Stomach smooth muscle (tissue), 2 donors: Measurements from ENCODE around the gene SLC1A7.

Source experiments
- H3K27ac ChIP-seq: one replicate; pipeline ENCODE4 v1.7.0; 2013; ENCODE audit warnings: mild to moderate bottlenecking, low read length, inconsistent platforms
- H3K27me3 ChIP-seq, 2 donors: one replicate each; pipeline ENCODE4 v1.7.0; 2013; ENCODE audit warnings: low read length in 2 of 2; ENCODE audit not compliant: insufficient read depth in 2 of 2, control insufficient read depth in 1 of 2
- H3K36me3 ChIP-seq, 2 donors: one replicate each; pipeline ENCODE4 v1.7.0; 2013; ENCODE audit warnings: low read length in 2 of 2; ENCODE audit not compliant: control insufficient read depth in 2 of 2, insufficient read depth in 2 of 2
- H3K4me1 ChIP-seq: one replicate; pipeline ENCODE4 v1.7.0; 2013; ENCODE audit warnings: low read length; ENCODE audit not compliant: control insufficient read depth, insufficient read depth
- H3K4me3 ChIP-seq, 2 donors: one replicate each; pipeline ENCODE4 v1.7.0; 2013; ENCODE audit warnings: low read length in 2 of 2
- H3K9ac ChIP-seq, 2 donors: one replicate each; pipeline ENCODE4 v1.7.0; 2013; ENCODE audit warnings: low read length in 2 of 2, mild to moderate bottlenecking in 1 of 2
- H3K9me3 ChIP-seq, 2 donors: one replicate each; pipeline ENCODE4 v1.7.0; 2013; ENCODE audit warnings: low read length in 2 of 2; ENCODE audit not compliant: control insufficient read depth in 2 of 2
- donor health status: healthy.
- donor health status: Pancreatic carcinoma.

The SLC1A7 gene

GRCh38 chr1:53180226-53180625 lies 37.8 kb upstream of the SLC1A7 start:
- Histone ChIP-seq H3K27me3 (no peaks in the 10 kb centered on the region), H3K27ac (no peak overlapping the region), H3K9ac (no peak overlapping the region), H3K36me3 (no peaks in the 10 kb centered on the region), H3K9me3 (no peaks in the 10 kb centered on the region), H3K4me1 (peaks cover 27% of the 10 kb centered on the region), H3K4me3 (no peak overlapping the region)

GRCh38 chr1:53176452-53177208 lies 34.2 kb upstream of the SLC1A7 start:
- Histone ChIP-seq H3K4me3 (peak overlapping the region in 1 of 2 donors; percentile 35), H3K27ac (peak overlapping the region; percentile 63), H3K4me1 (peaks cover 41% of the 10 kb centered on the region), H3K9ac (no peak overlapping the region), H3K36me3 (no peaks in the 10 kb centered on the region), H3K27me3 (no peaks in the 10 kb centered on the region), H3K9me3 (no peaks in the 10 kb centered on the region)

GRCh38 chr1:53174971-53175913 lies 32.8 kb upstream of the SLC1A7 start:
- H3K9ac ChIP-seq: no peak overlapping the region
- no peaks in the 10 kb centered on the region for H3K9me3 ChIP-seq
- H3K4me3 ChIP-seq: no peak overlapping the region
- H3K27ac ChIP-seq: peak overlapping the region; percentile 63
- no peaks in the 10 kb centered on the region for H3K27me3 ChIP-seq
- no peaks in the 10 kb centered on the region for H3K36me3 ChIP-seq
- H3K4me1 ChIP-seq: peaks cover 41% of the 10 kb centered on the region

DNA sequence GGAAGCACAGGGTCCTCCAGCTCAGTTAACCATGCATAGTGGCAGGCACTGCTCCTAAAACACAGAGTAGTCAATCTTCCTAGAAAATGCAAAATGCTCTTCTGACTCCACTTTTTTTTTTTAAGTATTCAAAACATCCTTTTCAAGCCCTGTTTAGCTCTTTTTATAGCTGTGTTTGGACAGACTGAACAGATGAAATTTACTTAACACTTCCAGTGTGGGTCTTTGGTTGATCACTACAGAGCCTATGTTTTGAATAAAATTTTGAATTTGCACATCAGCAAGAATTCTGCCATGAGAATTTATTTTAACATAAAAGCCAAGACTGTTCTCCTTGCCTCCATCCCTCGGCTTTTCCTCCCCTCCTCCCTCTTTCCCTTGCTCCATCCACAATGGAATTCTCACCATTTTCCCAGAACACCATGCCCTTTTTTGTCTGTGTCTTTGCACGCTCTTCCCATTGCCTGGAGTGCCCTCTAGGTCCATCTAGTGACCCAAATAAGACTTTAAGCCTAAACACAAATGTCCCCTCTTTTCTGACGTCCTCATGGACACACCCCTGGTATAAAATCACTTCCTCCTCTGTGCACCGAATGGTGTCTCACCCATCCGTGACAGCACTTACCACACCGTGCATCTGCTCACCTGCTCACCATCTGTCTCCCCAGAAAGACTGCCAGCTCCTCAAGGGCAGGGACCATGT lies 30.1 kb upstream of the SLC1A7 start:
- Histone ChIP-seq H3K27me3 (no peaks in the 10 kb centered on the region), H3K27ac (peak overlapping the region; percentile 31), H3K4me1 (peaks cover 39% of the 10 kb centered on the region), H3K9ac (peak overlapping the region in 1 of 2 donors; percentile 42), H3K4me3 (no peak overlapping the region), H3K9me3 (no peaks in the 10 kb centered on the region), H3K36me3 (no peaks in the 10 kb centered on the region)

- no peaks in the 10 kb centered on the region for H3K36me3 ChIP-seq
- no peak overlapping the region for H3K27ac ChIP-seq
- no peaks in the 10 kb centered on the region for H3K27me3 ChIP-seq
- no peaks in the 10 kb centered on the region for H3K9me3 ChIP-seq
- H3K4me1 ChIP-seq: peaks cover 2% of the 10 kb centered on the region
- H3K4me3 ChIP-seq: no peak overlapping the region
- H3K9ac ChIP-seq: no peak overlapping the region
Measured at GRCh38 chr1:53166912-53167311, 24.5 kb upstream of the SLC1A7 start.

- Histone ChIP-seq H3K27ac (no peak overlapping the region), H3K4me3 (no peak overlapping the region), H3K9ac (no peak overlapping the region), H3K36me3 (no peaks in the 10 kb centered on the region), H3K27me3 (no peaks in the 10 kb centered on the region), H3K9me3 (no peaks in the 10 kb centered on the region), H3K4me1 (no peaks in the 10 kb centered on the region)
Measured at GRCh38 chr1:53166366-53166765, 23.9 kb upstream of the SLC1A7 start.

GRCh38 chr1:53165408-53165961 lies 23.0 kb upstream of the SLC1A7 start:
- H3K36me3 ChIP-seq: no peaks in the 10 kb centered on the region
- no peak overlapping the region for H3K9ac ChIP-seq
- H3K4me1 ChIP-seq: no peaks in the 10 kb centered on the region
- no peak overlapping the region for H3K27ac ChIP-seq
- H3K27me3 ChIP-seq: no peaks in the 10 kb centered on the region
- H3K9me3 ChIP-seq: no peaks in the 10 kb centered on the region
- H3K4me3 ChIP-seq: no peak overlapping the region

- no peak overlapping the region for H3K4me3 ChIP-seq
- H3K27me3 ChIP-seq: no peaks in the 10 kb centered on the region
Measured at GRCh38 chr1:53163291-53163768, 20.9 kb upstream of the SLC1A7 start.

GRCh38 chr1:53162621-53163020 lies 20.2 kb upstream of the SLC1A7 start:
- Histone ChIP-seq H3K27me3 (no peaks in the 10 kb centered on the region), H3K9ac (no peak overlapping the region)

More at GRCh38 chr1:53163291-53163768, 20.9 kb upstream of the SLC1A7 start:
- Histone ChIP-seq H3K4me1 (no peaks in the 10 kb centered on the region), H3K27ac (no peak overlapping the region), H3K36me3 (no peaks in the 10 kb centered on the region), H3K9ac (no peak overlapping the region), H3K9me3 (no peaks in the 10 kb centered on the region)

GRCh38 chr1:53160924-53161378 lies 18.5 kb upstream of the SLC1A7 start:
- Histone ChIP-seq H3K27ac (no peak overlapping the region), H3K27me3 (no peaks in the 10 kb centered on the region), H3K36me3 (no peaks in the 10 kb centered on the region), H3K4me1 (no peaks in the 10 kb centered on the region), H3K4me3 (no peak overlapping the region), H3K9me3 (no peaks in the 10 kb centered on the region), H3K9ac (no peak overlapping the region)

More at GRCh38 chr1:53162621-53163020, 20.2 kb upstream of the SLC1A7 start:
- Histone ChIP-seq H3K27ac (no peak overlapping the region), H3K4me1 (no peaks in the 10 kb centered on the region), H3K9me3 (no peaks in the 10 kb centered on the region), H3K36me3 (no peaks in the 10 kb centered on the region), H3K4me3 (no peak overlapping the region)
